Measurements from ENCODE around the gene BRD7. TPM values are rescaled to one million over a fixed set of nuclear protein-coding genes. Genes with fewer than 3 reads are reported as not detected.

BRD7 gene
- total and polyA plus RNA-seq, 12 donors = 31.4 to 50.9 (median 42.7) TPM

GRCh38 chr16:50308237-50308965, 60.4 kb downstream of the BRD7 start:
- Histone ChIP-seq H3K4me3 (no peak overlapping the region), H3K9me3 (no peaks in the 10 kb centered on the region), H3K27me3 (no peaks in the 10 kb centered on the region), H3K4me1 (peaks cover 0 to 11% (median 0%) of the 10 kb centered on the region in 9 donors), H3K27ac (no peak overlapping the region), H3K36me3 (peaks cover 0 to 97% (median 0%) of the 10 kb centered on the region in 9 donors)
- TF ChIP-seq CTCF (IDR thresholded peaks at IDR 0.05) = no peak
- ATAC-seq = no peak
- DNase-seq = no peak
- 91 to 96% methylated on average over 17 to 18 of the region's 18 CpGs for WGBS, 2 donors
- intact Hi-C loops (cut with DNase I) = no loop called here

DNA sequence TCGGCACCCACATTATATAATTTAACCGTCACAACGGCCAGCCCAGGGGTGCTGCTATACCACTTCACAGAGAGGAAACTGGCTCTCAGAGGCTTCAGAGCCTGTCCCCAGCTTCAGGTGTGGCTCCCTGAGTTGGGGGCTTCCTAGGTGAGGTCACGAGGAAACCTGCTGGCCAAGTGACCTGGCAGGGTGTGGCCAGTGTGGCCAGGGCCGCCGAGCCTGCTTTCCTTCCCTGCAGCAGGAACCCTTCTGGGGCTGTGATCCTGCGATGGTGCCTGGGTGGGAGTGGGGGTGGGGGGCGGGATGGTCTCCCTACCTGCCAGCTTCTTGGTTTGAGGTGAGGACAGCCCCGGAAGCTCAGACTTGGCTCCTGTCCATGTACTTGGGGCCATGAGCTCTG, 62.5 kb downstream of the BRD7 start:
- DNase-seq (no peak), ATAC-seq (no peak)
- Histone ChIP-seq H3K9me3 (no peaks in the 10 kb centered on the region), H3K27ac (no peak overlapping the region), H3K27me3 (no peaks in the 10 kb centered on the region), H3K4me1 (peaks cover 0 to 10% (median 0%) of the 10 kb centered on the region in 9 donors), H3K36me3 (peaks cover 0 to 97% (median 0%) of the 10 kb centered on the region in 9 donors), H3K4me3 (no peak overlapping the region)
- intact Hi-C loops (cut with DNase I) = no loop called here
- 72 to 74% methylated on average over 9 of the region's 9 CpGs for WGBS, 2 donors
- no peak for TF ChIP-seq CTCF (IDR thresholded peaks at IDR 0.05)

- intact Hi-C loops (cut with DNase I) = no loop called here
- DNase-seq (no peak), ATAC-seq (no peak)
- Histone ChIP-seq H3K27me3 (no peaks in the 10 kb centered on the region), H3K4me3 (no peak overlapping the region), H3K9me3 (no peaks in the 10 kb centered on the region), H3K36me3 (peaks cover 0 to 97% (median 0%) of the 10 kb centered on the region in 9 donors), H3K4me1 (peaks cover 0 to 10% (median 0%) of the 10 kb centered on the region in 9 donors), H3K27ac (no peak overlapping the region)
- no peak for TF ChIP-seq CTCF (IDR thresholded peaks at IDR 0.05)
- 84 to 87% methylated on average over 20 to 21 of the region's 21 CpGs for WGBS, 2 donors
Observed at GRCh38 chr16:50305441-50306061, 63.2 kb downstream of the BRD7 start.

- peaks cover 0 to 97% (median 0%) of the 10 kb centered on the region in 9 donors for H3K36me3 ChIP-seq
- intact Hi-C loops (cut with DNase I) = no loop called here
- H3K27ac ChIP-seq = no peak overlapping the region
- no peak for ATAC-seq
- no peak for DNase-seq
- TF ChIP-seq CTCF (IDR thresholded peaks at IDR 0.05) = no peak
- WGBS, 2 donors = 93% methylated on average over 25 of the region's 25 CpGs
- no peak overlapping the region for H3K4me3 ChIP-seq
- H3K27me3 ChIP-seq = no peaks in the 10 kb centered on the region
- H3K9me3 ChIP-seq = no peaks in the 10 kb centered on the region
- H3K4me1 ChIP-seq = peaks cover 0 to 8% (median 0%) of the 10 kb centered on the region in 9 donors
Observed at GRCh38 chr16:50304467-50305440, 64.0 kb downstream of the BRD7 start.

Data from heart right ventricle (tissue), 16 donors.